HL-60/S4 treated with retinoic acid at 250 ng/mL for 4 days and 3 days (cell line): ENCODE measurements around the gene LETMD1.
"Not testable (repeated sequence)": the region's sequence is repeated elsewhere in the genome, so short reads cannot be mapped to it uniquely, and the experiment has no call there.

Experiments
- in situ Hi-C: fragments of 300-500 bp; cut with MboI; formaldehyde crosslinking; loops from 2 replicates; pipeline ENCODE4 v1.7.0; 2022; ENCODE audit warnings: low sequenced_read_pairs

LETMD1 gene, protein sequence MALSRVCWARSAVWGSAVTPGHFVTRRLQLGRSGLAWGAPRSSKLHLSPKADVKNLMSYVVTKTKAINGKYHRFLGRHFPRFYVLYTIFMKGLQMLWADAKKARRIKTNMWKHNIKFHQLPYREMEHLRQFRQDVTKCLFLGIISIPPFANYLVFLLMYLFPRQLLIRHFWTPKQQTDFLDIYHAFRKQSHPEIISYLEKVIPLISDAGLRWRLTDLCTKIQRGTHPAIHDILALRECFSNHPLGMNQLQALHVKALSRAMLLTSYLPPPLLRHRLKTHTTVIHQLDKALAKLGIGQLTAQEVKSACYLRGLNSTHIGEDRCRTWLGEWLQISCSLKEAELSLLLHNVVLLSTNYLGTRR

DNA sequence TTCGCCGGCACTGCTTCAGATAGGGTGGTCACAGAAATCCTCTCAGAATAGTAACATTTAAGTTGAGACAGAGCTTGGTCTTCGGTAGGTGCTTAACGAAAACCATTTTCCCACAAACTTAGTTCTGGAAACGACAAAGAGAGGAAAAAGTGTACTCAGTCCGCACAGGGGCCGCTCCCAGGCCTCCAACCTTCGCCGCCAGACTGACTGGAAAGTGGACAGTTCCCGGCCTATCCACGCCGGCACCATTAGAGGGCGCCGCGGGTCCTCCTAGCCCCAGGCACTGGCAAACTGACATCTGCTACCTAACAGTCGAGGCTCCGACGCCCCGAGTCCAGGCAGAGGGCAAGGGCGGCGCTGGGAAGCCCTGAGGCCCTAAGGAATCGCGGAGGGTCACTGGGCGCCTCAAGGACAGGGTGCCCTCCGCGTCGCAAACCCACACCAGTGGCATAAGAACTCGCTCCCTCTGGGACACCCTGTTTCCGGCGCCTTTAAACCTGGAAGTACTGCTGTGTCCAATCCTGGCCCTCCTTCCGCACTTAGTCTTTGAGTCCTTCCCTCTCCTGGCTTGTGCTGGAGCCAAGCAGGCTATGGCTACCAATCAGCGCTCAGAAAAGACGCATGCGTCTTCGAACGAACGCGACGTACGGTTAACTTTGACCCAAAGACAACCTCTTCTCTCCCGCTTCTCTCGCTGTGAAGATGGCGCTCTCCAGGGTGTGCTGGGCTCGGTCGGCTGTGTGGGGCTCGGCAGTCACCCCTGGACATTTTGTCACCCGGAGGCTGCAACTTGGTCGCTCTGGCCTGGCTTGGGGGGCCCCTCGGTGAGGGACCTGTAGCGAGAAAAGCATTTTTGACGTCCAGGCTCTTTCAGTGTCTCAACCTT is at the start of gene LETMD1:
LETMD1 (plus strand) TSS at position 673 of the 886 bp plus-strand sequence; CDS start at position 703, 30 bp downstream.
- in situ Hi-C loops = no loop called here

DNA sequence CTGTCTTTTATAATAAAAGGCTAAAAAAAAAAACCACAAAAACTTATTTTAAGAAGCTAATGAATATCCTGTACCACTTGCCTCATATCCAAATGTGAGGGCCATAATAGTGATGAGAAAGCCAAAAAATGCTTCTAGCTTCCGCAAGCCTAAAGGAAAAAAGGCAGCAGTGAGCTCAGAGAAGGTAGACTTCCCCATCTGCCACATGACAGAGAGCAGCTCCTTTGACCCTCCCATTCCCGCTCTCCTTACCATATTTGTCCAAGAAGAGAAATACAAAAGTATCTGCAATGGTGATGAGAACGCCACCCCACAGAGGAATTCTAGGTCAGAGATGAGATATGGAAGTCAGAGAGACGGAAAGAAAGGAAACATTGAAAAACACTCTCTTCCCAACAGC is 49.0 kb upstream of the LETMD1 start:
- in situ Hi-C loops = no loop called here

DNA sequence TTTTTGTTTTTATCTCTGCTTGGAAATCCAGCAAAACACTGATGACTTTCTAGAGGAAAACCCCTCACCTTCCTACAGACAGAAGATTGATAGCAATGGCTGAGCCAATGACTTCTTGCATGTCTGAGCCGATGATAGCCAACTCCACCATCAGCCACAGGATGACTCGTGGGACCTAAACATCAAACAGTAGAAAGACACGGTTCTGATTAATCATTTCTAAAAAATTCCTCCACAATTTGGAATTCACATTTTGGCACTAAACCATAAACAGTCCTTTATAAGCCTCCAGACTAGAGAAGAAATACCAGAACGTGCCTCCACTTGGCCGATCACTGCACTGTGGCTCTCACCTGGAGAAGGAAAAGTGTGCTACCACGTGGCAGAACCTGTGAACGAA is 47.9 kb upstream of the LETMD1 start:
- in situ Hi-C loops = no loop called here

- in situ Hi-C loops = no loop called here
These were observed 46.3 kb upstream of the LETMD1 start for GRCh38 chr12:51001799-51002198.

- in situ Hi-C loops = no loop called here
These were observed 43.6 kb upstream of the LETMD1 start for GRCh38 chr12:51004504-51004903.

- in situ Hi-C loops = no loop called here
These were observed 43.1 kb upstream of the LETMD1 start for GRCh38 chr12:51005030-51005429.

DNA sequence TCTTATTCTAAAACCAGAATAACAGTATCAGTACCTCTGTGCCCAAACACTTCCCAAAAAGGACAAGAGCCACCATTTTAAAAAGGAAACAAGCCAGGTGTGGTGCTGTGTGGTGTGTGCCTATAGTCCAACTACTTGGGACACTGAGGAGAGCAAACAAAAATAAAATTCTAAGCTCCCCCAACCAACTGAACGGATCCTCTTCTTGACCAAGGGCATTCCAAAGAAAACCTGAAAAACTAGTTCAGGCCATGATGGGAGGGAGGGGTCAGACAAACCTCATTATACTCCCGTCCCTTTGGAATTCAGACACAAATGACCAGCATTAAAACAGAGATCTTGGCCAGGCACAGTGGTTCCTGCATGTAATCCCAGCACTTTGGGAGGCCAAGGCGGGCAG is 42.5 kb upstream of the LETMD1 start:
- in situ Hi-C loops = no loop called here

DNA sequence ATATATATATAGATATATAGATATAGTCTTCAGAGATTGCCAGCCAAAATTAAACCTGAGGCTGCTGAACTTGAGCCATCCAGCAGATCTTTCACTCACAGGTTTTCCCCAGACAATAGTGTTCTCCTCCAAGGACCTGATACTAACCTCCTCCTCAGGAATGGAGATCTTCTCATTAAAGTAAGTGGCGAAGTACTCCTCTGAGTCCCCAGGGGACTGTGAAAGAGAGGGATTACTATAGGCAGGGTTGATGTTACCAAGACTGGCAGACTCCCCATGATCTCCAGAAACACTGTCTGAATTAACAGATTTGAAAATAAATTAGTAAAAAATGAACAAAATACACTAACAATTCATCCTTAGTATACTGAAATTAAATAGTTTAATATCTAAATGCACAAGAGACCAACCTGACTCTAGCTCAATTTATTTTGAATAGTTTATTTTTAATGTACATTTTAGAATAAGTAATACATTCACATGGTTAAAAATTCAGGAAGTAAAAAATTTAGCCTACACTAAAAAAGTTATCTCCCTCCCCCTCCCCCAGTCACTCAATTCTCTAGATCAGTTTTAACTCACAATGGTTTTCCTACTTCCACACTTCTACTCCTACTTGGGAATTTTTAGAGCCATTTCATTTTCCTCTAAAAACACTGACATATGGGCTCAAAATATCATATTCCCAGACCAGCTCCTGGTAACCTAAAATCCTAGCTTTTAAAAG is 39.6 kb upstream of the LETMD1 start:
- in situ Hi-C loops = no loop called here

- in situ Hi-C loops = no loop called here
These were observed 39.1 kb upstream of the LETMD1 start for GRCh38 chr12:51009056-51009440.

DNA sequence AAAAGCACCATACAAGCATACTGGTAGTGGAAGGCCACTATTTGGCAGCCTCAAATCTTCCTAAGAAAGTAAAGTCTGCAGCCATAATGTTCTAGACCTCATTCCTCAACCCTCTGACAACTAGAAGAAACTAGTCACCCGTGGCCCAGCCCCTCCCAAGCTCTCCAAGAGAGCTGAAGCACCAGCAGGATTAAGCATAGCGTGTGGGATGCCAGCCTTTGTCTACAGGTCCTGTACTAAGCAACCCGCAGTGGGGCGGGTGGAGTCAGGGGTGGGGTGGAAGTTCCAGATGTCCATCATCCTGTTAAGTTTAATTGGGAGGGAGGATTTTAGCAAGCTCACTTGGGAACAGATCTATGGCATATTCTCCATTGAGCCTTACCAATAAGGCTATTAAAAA is 36.2 kb upstream of the LETMD1 start:
- in situ Hi-C loops = no loop called here

DNA sequence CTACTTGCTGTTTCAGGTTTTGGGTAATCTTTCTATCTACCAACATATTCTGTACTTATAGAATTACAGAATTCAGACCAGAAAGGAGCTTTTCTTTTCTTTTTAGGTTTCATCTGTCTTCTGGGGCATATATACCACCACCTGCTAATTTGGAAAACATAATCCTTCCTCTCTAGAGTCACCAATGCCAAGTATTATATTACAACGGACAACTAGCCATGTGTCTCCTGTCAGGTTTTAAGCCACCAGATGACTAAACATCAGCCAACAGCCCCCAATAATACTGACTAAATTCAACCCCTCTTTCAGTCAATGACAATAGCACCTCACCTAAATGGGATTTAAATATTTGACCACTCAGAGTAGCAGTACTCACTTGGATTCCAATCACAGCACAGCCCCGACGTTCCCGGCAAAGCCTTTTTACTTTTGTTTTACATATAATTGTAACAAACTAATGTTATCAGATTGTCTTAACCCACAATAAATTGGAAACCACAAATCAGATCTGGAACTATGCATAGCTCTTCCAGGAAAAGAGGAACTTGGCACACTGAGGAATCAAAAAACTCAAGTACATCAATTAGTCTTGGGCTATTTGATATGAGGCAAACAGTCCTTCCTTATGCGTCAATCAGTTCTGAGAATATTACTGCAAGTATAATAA is 35.4 kb upstream of the LETMD1 start:
- in situ Hi-C loops = no loop called here

DNA sequence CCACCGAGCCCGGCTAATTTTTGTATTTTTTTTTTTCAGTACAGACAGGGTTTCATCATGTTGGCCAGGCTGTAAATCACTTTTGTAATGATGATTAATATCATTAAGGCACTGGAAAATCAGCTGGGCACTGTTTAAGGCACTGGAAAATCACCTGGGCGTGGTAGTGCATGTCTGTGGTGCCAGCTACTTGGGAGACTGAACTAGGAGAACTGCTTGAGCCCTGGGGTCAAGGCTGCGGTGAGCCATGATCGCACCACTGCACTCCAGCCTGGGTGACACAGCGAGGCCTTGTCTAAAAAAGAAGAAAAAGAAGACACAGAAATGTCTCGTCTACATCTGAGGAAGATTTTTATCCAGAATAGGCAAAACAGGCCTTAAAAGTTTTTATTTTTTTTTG is 34.7 kb upstream of the LETMD1 start:
- in situ Hi-C loops = no loop called here

DNA sequence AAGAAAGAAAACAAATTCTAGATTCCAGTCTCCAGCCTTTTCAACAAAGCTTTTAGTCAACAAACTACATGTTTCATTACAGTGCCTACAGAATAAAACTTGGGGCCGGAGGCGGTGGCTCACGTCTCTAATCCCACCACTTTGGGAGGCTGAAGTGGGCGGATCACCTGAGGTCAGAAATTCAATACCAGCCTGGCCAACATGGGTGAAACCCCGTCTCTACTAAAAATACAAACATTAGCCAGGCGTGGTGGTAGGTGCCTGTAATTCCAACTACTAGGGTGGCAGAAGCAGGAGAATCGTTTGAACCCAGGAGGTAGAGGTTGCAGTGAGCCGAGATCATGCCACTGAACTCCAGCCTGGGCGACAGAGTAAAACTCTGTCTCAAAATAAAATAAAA is 33.7 kb upstream of the LETMD1 start:
- in situ Hi-C loops = not testable (repeated sequence)

DNA sequence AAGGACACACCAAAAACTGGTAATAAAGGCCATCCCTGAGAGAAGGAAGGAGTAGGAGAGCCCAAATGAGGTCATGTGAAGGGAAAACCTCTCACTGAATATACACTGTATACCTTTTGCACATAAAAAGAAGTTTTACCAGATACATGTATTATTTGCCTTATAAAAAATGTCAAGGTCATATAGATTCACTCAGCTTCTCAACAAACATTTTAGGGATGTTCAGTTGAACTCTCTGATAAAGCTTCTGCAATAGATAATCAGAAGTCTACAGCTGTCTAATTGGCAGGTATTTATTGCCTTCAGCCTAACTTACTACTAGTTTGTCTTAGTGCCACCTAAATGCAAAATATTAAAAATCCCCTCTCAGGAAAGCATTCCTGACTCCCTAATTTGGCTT is 30.7 kb upstream of the LETMD1 start:
- in situ Hi-C loops = no loop called here

- in situ Hi-C loops = no loop called here
These were observed 29.2 kb upstream of the LETMD1 start for GRCh38 chr12:51018956-51019355.

GRCh38 chr12:51019927-51020326 is 28.2 kb upstream of the LETMD1 start:
- in situ Hi-C loops = no loop called here

- in situ Hi-C loops = no loop called here
These were observed 27.5 kb upstream of the LETMD1 start for GRCh38 chr12:51020448-51021182.

DNA sequence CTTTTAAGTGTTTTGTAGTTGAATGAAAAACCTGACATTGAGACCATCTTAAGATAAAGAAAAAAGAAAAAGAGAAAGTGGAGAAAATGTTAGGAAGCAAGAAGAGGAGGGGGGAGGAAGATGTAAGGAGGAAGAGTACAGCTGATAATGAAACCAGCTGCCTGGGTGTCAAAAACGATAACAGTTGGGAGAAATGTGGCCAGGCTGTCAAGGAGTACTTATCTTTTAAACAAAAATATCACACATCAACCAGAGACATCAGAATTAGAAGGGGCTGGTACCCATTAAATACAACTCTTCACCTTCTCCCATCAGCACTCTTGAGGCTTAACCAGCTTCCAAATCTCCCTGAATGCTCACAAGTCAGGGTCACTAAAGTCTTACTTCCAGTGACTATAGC is 26.4 kb upstream of the LETMD1 start:
- in situ Hi-C loops = no loop called here

DNA sequence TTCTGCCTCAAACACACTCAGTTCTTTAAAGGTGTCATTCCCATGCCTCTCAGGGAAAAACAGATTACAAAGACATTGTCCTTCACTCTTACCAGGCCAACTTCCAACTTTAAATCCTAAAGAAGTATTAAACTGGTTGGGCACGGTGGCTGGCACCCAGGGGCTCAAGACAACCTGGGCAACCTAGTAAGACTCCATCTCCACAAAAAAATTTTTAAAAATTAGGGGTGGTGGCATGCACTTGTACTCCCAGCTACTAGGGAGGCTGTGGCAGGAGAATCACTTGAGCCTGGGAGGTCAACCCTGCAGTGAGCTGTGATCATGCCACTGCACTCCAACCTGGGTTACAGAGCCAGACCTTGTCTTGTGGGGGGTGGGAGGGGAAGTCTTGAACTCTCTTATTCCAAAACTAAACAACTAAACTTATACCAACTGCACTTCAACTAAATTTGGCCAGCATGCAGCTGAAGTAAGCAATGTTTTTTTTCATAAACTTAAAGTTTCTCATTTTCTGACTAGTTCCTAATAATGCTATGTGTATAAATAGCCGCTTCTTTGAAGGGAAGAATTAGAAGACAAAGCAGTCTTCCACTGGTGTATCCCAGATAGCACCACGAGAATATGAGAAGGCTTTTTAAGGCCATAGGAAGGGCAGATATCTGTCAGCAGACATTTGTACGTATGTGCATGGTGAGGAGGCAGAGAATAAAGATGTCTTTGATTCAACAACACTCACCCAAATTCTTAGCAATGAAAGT is 24.3 kb upstream of the LETMD1 start:
- in situ Hi-C loops = no loop called here
